GM21381 (cell line): ENCODE results near the gene RMI2.
"Not testable (repeated sequence)": the region's sequence is repeated elsewhere in the genome, so short reads cannot be mapped to it uniquely, and the experiment has no call there.

Experiments
- ATAC-seq: cut with Tn5 transposase; IDR thresholded peaks from one replicate; pipeline ENCODE4 v1.9.1; 2021; ENCODE audit warnings: mild to moderate bottlenecking, moderate library complexity; ENCODE audit not compliant: unreplicated experiment

RMI2 gene

DNA sequence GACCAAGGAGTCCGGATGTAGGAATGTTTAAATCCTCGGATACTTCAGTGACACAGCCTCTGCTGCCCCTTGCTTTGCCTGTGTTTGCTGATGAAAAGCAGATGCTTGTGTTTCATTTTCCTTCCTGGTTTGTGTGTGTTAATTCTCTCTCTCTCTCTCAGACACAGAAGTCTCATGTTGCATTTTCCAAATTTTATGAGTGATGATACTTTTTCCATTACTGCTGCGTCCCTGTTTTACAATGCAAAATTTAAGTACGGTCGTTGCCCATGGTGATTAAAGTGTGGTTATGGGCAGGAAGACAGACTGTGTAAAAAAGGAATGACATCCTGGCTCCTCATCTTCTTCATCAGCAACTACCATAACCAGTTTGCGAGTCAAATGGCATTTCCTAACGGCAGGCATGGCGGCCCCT, 5.7 kb downstream of the RMI2 start:
- no peak for ATAC-seq

DNA sequence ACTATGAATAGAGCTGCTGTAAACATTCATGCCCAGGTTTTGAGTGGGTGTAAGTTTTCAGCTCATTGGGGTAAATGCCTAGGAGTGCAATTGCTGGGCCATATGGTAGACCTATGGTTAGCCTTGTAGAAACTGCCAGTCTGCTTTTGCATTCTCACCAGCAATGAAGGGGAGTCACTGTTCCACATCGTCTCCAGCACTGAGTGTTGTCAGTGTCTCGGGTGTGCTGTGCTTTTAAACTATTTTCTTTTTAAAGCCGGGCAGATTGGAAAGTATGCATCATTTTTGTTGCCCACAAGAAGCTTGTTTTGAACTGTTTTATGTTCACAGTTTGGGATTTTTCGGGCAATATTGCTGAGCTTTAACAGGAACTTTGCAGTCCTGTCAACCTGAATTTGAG, 7.9 kb downstream of the RMI2 start:
- ATAC-seq = no peak

DNA sequence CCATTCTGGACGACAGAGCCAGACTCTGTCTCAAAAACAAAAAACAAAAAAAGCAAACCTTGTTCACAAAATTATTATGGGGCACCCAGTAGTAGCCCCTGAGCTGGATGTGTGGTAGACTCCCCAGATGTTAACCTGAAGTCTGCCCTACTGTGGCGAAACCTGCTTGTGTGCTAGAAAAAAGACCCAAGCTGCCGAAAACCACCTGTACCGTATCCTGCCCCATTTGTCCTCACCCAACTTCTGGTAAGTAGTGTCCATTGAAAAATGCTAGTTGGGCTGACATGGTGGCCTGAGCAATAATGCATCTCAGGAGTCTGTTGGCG, 9.1 kb downstream of the RMI2 start:
- ATAC-seq = peak; percentile 28

DNA sequence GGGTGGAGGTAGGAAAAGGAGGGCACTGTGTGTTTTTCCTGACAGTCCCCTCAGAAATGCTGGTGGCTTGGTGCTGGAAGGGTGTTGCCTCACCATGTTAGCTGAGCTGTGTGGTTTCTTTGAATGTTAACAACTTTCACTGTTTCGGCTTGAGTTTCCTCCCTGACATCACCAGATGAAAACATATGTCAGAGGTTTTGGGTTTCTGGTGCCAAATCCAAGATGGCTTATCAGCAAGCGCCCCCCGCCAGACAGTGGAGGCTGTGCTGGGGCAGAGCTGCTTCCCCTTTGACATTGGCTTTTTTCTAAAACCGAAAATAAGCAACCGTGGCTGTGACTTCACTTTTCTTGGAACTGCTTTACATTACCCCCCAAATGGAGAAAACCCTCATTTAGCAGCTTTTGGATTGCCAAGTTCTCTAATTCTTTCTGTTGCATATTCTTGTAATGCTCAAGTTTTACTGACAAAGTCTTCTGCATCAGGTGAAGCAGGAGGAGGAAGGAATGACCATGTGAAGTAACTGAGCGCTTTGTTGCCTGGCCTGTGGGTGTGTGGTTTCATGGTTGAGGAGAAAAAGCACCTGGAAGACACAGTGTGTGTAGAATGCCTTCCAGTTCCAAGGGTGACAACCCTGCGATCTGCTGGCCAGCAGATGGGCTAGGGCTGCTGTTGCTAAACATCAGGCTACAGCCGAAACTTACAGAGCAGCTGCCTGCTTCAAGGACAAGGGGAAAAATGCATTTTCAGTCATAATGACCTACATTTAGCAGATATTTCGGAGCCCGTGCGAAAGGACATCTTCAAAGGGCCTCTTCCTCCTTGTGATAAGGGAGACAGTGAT, 9.7 kb downstream of the RMI2 start:
- ATAC-seq = peak; percentile 58

DNA sequence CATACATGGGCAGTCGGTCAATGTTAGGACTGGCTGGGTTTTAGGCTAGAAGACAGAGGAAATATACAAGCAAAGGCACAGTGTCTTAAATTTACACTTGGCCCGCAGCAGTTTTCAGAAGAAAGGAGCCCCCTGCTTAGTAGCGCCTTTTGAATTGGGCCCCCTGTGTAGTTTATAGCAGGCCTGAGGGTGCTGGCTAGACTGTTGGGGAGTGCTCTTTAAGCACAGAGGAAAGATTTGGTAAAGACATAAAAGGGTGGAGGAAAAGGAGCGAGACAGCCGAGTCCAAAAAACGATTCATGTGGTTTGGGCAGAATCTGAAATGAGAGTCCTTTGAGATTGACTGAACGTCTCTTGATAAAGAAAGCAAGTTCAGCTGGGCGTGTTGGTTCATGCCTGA, 10.6 kb downstream of the RMI2 start:
- no peak for ATAC-seq

DNA sequence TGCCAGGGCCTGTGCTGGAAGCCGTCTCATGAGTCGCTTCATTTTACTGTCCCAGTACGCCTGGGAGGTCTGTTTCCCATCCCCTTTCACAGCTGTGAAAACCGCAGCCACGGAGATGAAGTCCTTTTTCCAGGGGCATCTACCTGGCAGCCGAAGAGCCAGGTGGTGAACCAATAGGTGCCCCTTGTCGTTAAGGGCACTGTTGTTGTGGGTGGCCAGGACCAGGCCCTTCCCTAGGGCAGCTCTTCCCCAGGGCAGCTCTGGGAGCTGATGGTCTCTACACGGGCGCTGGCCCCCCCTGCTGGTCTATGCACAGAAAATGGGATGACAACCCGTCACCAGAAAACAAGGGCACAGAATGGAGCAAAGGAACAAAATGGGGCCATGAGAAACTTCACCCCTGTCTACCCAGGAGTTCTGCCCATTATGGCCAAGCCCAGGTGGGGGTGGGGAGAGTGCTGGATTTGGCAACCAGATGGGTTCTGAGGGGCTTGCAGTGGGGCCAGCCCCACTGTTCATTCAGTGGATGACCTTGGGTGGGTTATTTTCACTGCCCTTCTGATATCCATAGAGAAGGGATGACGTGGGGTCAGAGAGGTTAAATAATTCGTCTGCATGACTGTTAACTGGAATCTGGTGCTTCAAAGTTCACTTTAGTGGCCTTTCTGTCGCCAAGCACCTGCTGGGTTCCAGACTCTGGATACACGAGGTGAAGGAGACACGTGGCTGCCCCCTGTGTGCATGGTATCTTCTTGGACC, 11.5 kb downstream of the RMI2 start:
- ATAC-seq = no peak

DNA sequence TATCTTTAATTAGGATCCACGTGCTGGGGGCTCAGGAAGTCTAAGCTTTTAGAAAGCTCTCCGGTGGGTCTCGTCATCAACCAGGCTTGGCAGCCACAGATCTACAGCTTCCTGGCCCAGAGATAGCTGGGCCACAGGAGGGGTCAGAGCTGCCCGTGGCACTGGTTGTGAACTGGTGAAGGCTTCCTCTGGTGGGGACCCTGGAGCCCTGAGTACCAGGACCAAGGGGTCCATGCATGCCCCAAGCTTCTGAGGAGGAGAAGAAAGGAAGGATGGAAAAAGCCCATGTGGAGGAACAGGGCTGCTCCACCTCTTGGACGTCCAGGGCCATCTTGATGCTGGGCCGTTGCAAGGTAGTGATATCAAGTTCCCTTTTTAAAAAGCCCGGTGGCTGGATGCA, 13.3 kb downstream of the RMI2 start:
- ATAC-seq = no peak

DNA sequence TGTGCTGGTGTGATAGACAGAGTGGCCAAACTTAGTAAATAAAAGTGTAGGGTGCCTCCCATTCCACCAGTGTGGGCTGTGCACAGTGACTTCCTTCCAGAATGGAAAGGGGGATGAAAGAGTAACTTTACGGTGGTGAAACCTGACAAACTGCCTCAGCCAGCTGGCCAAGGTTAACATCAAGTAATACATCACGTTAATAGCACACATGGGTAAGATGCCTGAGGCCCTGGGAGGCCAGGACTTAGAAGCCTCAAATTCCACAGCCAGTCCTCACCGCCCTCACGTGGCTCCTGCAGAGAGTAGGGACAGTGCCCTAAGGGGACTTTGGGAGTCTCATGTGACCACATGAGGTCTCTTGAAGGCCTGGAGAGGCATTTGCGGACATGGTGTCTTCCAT, 14.1 kb downstream of the RMI2 start:
- no peak for ATAC-seq

DNA sequence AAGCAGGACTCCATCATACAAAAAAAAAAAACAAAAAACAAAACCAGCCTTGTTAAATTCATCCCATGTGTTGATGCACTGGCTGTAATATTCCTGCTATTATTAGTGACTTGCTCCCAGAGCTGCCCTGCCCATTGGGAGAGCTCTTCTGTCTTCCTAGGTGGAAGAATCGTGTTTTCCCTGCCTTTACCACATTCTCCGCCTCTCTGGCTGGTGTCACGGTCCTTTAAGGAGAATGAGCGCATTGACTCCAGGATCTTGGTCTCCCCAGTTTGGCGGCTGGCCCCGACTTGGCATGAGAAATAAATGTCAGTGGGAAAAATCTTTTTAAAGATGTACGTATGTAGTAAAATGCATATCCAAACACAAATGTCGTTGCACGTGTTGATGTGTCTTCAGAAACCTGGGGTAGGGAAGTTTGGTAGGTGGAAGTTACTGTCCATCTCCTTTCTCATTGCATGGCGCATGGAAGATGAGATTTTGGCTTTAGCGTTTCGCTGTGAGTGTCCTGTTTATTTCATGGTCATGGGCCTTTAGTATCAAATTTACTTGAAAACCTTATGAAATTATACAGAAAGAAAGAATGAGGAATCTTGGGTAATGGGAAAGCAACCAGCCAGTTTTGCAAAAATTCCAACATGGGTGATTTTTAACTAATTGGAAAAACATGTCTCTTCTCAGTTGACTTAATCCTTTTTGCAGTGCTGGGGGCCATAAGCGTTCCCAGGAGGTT, 15.5 kb downstream of the RMI2 start:
- no peak for ATAC-seq

DNA sequence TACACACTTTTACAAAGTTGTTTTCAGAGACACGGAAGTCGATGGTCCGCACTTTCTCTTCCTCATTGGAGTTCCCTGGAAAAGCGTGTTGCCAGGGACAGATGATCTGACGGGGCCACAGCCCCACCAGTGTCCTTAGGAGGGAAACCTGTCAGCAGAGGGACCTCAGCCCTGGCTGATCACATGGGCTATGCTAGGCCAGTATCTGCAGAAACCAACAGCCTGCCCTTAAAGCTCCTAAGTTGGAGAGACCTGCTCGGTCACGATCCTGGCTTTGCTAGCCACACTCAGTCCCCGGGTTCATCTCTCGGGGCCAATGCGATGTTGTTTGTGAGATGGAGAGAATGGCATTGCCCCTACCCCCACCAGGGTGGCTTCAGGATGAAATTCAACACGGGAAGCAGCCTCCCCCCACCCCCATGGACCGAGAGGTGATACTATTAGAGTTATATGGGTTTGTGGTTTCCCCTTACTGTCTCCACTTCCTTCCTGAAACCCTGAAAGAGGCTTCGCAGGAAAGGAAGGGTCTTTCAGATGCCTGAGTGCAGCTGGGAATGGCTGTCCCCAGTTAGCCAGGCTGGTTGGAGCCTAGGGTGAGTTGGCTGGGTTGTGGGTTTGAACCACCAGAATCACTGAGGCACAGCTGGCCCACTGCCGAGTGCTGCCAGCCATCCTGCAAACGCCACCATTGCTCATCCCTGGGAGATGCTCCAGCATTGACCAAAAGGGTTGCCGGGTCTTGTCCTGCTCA, 16.6 kb downstream of the RMI2 start:
- peak; percentile 46 for ATAC-seq

DNA sequence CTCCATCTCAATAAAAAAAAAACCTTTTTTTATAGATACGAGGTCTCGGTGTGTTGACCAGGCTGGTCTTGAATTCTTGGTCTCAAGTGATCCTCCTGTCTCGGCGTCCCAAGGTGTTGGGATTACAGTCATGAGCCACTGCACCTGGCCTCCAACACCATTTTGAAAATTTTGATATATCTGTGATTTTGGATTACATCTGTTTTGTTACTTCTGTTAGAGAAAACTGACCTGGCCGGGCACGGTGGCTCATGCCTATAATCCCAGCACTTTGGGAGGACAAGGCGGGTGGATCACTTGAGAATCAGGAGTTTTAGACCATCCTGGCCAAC, 18.6 kb downstream of the RMI2 start:
- ATAC-seq = no peak

DNA sequence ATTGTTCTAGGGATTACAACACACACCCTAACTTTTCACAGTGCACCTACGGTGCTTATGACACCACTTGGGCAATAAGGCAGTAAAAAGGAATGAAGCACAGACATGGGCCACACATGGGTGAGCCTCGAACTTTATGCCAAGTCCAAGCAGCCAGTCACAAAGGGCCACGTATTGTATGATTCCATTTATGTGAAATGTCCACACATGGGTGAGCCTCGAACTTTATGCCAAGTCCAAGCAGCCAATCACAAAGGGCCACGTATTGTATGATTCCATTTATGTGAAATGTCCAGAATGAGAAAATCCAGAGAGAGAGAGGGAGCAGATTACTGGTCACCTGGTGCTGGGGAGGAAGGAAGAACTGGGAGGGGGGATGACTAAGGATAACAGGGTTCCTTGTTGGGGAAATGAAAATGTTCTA, 22.2 kb downstream of the RMI2 start:
- no peak for ATAC-seq

DNA sequence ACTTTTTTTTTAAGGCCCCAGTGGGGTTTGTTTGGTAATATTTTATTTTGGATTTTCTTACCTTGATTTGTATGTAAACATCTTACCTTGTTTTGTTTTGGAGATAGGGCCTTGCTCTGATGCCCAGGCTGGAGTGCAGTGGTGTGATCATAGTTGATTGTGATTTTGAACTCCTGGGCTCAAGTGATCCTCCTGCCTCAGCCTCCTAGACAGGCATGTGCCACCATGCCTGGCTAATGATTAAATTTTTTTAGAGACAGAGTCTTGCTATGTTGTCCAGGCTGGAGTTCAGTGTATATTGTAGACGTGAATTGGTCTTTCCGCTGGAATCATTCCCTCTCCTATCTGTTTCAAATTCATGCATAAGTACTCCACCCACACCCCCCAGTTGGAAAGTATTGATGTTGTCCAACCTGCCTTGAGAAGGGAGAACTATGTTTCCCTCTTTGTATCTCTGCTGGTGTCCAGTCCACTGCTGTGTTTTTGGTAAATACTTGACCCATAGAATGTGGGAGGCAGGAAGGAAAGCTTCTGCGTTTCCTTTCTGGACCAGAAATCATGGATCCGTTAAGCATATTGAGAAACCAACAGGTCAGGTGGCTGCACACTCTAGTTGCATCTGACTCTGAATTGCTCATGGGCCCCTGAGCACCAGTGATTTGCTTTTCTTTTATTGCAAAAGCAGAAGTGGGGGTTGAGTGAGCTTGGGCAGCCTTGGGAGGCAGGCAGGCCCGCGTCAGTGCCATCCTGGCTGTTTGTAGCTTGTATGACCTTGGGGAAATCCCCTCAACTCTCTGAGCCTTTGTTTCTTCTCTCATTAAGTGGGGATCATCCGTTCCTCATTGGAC, 25.0 kb downstream of the RMI2 start:
- no peak for ATAC-seq

DNA sequence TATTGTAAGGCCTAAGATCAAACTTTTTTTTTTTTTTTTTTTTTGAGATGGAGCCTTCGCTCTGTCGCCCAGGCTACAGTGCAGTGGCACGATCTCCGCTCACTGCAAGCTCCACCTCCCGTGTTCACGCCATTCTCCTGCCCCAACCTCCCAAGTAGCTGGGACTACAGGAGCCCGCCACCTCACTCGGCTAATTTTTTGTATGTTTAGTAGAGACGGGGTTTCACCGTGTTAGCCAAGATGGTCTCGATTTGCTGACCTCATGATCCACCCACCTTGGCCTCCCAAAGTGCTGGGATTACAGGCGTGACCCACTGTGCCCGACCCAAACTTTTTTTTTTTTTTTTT, 25.6 kb downstream of the RMI2 start:
- ATAC-seq = not testable (repeated sequence)

DNA sequence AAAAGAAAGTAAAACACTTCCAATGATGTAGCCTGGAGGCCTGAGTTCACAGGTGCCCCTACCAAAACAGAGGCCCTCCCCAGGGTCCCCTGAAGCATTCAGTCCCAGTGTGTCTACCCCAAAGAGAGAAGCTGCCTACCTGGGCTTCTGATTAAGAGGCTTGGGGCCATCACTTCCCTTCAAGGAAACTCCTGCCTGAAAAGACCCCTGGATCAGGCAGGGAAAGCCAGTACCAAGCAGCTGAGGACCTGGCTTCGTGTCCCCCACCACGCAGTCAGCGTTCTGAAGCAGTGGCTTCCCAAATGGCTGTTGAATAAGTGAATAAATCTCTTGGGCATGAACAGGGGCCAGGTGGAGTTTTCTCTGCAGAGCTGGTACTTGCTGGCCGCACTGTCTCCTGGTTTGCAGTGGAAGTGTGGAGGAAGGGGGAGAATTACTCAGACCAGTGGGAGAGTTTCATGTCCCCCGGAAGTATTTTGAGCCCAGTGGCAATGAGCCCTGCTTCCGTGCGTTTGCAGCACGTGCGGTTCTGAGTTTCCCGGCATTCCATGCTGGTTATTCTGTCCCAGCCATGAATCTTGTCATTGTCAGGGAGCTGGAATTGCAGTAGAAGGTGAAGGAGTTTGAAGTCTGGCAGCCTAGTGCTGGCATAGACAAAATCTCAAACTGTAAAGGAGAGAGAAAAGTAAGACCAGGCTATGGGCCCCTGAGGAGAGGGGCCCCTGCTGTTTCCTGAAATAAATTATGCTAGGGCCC, 27.0 kb downstream of the RMI2 start:
- no peak for ATAC-seq

DNA sequence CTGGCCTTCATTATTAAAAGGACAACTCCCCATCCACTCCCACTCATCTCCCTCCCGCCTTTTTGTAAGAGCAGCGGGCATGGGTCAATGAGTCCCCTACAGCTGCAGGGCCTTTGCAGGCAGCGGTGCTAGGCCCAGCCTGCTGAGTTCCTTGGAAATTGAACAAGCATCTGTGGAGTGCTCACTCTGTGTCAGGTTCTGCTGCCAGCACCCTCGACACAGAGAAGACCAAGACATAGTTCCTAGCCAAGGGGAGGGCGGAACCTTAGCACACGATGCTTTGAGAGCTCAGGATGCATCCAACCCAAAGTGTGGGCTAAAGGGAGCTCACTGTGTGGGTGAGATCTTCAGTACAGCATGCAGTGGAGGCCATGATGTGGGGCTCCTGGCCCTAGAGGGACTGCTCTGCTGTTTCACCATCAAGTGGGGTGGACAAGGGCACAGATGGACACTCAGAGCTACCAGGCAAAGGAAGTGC, 27.6 kb downstream of the RMI2 start:
- ATAC-seq = no peak

DNA sequence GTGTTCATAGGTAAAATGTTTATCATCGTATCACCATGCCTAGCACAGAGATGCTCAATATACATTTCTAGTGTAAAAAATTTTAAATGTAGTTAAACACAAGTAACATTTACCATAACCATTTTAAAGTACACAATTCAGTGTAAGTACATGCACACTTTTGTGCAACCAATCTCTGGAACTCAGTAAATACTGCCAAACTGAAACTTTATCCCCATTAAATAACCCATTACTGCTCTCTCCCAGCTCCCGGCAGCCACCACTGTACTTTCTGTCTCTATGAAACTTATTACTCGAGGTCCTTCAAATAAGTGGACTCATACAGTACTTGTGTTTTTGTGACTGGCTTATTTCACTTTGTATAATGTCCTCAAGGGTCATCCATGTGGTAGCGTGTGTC, 29.0 kb downstream of the RMI2 start:
- ATAC-seq = no peak

DNA sequence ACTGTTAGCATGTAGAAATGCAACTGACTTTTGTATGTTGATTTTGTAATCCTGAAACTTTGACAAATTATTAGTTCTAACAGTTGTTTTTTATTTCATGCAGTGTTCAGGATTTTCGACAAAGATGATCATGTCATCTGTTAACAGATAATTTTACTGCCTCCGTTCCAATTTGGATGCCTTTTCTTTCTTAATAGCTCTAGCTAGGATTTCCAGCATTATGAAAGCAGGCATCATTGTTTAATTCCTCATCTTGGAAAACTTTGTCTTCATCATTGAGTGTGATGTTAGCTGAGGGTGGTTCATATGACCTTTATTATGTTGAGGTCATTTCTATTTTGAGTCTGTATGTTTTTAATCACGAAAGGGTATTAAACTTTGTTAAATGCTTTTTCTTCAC, 31.9 kb downstream of the RMI2 start:
- no peak for ATAC-seq

DNA sequence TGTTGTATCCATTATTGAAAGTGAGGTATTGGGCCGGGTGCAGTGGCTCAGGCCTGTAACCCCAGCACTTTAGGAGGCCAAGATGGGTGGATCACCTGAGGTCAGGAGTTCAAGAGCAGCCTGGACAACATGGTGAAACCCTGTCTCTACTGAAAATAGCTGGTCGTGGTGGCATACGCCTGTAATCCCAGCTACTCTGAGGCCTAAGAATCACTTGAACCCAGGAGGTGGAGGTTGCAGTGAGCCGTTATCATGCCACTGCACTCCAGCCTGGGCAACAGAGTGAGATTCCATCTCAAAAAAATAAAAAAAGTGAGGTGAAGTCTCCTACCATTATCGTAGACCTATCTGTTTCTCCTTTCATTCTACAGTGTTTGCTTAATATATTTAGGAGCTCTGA, 33.7 kb downstream of the RMI2 start:
- not testable (repeated sequence) for ATAC-seq

DNA sequence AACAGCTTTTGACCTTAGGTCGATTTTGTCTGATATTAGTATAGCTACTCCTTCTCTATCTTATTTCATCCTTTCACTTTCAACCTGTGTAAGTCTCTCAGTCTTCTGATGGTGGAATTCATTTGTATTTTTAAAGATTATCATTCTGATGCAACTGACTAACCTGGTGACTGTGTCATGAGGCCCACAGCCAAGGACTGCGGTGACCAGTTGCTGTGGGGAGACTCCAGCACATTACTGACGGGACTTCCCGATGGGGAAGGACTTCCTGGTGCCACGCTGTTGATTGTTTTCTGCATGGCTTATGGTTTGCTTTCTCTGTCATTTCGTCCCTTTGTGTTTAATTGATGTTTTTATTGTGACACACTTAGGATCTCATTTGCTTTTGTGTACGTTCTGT, 34.2 kb downstream of the RMI2 start:
- ATAC-seq = no peak
